ENCODE data around the gene GAS2.

GAS2 gene

GRCh38 chr11:22795914-22796313 is 129.5 kb downstream of the GAS2 start:
- TF ChIP-seq, protein P1, sequence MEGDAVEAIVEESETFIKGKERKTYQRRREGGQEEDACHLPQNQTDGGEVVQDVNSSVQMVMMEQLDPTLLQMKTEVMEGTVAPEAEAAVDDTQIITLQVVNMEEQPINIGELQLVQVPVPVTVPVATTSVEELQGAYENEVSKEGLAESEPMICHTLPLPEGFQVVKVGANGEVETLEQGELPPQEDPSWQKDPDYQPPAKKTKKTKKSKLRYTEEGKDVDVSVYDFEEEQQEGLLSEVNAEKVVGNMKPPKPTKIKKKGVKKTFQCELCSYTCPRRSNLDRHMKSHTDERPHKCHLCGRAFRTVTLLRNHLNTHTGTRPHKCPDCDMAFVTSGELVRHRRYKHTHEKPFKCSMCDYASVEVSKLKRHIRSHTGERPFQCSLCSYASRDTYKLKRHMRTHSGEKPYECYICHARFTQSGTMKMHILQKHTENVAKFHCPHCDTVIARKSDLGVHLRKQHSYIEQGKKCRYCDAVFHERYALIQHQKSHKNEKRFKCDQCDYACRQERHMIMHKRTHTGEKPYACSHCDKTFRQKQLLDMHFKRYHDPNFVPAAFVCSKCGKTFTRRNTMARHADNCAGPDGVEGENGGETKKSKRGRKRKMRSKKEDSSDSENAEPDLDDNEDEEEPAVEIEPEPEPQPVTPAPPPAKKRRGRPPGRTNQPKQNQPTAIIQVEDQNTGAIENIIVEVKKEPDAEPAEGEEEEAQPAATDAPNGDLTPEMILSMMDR (IDR thresholded peaks at IDR 0.05): no peak
- Histone ChIP-seq H3K27ac (no peak overlapping the region), H3K4me3 (no peak overlapping the region)
- no peak for DNase-seq (ENCODE audit: low spot score)

DNA sequence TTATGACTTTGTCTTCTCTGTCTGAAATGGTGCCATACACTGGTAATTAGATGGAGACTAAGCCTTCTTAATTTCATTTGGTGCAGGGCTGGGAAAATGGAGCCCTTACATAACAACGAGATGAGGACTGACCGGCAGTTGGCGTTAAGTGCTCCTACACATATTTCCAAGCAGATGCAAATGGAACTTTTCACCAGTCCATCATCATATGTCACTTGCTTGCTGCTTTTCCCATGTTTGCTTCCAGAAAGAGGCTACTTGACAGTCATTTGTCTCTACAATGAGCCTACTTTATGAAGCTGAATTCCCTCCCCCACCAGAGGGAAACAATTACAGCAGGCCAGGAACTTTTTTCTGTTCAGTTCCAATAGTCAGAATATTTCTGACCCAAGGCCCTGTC is 130.6 kb downstream of the GAS2 start:
- Histone ChIP-seq H3K4me3 (no peak overlapping the region), H3K27ac (no peak overlapping the region)
- TF ChIP-seq, protein P1 (IDR thresholded peaks at IDR 0.05): no peak
- no peak for DNase-seq (ENCODE audit: low spot score)

DNA sequence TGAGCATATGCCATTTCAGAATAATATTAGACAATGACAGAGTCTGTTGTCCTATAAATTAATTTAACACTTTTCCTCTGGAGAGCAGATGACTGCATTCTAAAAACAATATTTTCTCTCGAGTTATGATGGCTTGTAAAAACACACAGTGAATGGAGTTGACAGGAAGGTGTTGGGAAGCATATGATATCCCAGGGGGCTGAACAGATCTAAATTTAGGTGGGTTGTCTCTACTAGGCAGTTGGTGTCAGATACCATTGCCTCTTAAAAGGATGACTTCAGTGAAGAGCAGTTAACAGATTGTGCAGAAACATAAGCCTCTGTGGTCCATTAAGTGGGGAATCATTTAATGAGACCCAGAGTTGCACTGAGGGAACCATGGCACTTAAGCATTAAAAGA is 132.5 kb downstream of the GAS2 start:
- DNase-seq (ENCODE audit: low spot score): no peak
- H3K27ac ChIP-seq: no peak overlapping the region
- TF ChIP-seq, protein P1 (IDR thresholded peaks at IDR 0.05): no peak
- H3K4me3 ChIP-seq: no peak overlapping the region

DNA sequence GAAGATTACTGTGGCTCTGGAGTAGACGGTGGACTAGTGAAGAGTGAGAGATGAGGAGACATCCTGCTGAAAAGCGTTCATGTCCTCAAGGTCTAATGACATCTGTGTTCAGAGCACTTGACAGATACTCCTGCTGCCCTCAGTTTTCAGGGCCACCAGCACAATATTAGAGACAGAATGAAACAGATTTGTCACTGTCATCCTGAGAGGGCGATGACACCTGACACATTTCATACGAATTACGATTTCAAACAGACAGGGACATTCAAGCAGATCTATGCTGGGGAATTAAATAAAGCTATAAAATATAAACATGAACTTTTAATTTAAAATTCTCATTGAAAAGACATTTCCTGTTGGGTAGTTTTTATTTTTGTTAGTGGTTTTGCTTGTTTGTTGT is 134.1 kb downstream of the GAS2 start:
- no peak for DNase-seq (ENCODE audit: low spot score)
- TF ChIP-seq, protein P1 (IDR thresholded peaks at IDR 0.05): no peak

DNA sequence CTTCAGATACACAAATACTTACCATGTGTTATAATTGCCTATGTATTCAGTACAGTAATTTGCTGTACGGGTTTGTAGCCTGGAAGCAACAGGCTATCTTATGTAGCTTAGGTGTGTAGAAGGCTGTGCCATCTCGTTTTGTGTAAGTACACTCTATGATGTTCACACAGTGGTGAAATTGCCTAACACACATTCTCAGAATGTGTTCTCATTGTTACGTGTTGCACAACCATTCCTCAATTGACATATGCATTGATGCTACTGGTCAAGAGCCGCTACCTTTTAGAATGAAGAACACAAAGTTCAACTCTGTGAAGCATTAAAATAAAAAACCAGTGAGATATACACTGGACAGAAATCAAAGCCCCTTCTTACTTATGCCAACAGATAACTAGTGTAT is 136.4 kb downstream of the GAS2 start:
- Histone ChIP-seq H3K4me3 (no peak overlapping the region), H3K27ac (no peak overlapping the region)
- DNase-seq (ENCODE audit: low spot score): no peak
- TF ChIP-seq, protein P1 (IDR thresholded peaks at IDR 0.05): no peak

More for the DNA sequence above, 134.1 kb downstream of the GAS2 start:
- Histone ChIP-seq H3K27ac (no peak overlapping the region), H3K4me3 (no peak overlapping the region)

- H3K4me3 ChIP-seq: no peak overlapping the region
- TF ChIP-seq, protein P1 (IDR thresholded peaks at IDR 0.05): no peak
- no peak for DNase-seq (ENCODE audit: low spot score)
- no peak overlapping the region for H3K27ac ChIP-seq
These were observed 141.0 kb downstream of the GAS2 start for GRCh38 chr11:22807391-22807790.

DNA sequence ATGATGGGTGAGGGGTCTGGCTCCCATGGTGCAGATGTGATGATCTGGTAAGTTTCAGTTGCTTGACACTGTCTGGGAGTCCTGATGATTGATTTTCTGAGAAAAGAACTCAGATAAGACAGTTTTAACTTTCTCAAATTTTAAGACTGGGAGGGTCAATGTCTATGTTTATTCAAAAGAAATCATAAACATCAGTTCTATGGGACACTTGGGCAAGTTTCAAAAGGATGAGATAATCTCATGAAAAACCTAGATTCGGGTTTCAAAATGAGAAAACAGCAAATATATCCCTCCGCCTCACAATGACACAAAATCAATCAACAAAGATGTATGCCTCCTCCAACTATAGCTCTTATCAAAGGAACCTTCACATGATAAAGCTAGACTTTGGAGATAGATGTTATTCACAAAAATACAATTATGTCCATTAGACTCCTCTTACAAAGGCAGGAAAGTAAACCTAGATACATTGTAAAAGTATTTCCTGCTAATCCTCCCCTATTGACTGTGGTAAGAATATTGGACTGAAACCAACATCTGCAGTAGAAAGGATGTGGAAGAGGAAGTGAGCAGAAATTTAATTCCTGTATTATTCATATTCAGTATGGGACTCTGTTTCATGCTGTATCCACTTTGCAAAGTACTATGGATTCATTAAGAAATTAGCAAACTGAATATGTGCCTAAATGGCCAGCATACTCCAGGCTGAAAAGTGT is 141.6 kb downstream of the GAS2 start:
- Histone ChIP-seq H3K4me3 (no peak overlapping the region), H3K27ac (no peak overlapping the region)
- DNase-seq (ENCODE audit: low spot score): no peak
- TF ChIP-seq, protein P1 (IDR thresholded peaks at IDR 0.05): no peak
